H9 (cell line): Measurements from ENCODE around the gene OCIAD1. TPM values are rescaled to one million over a fixed set of nuclear protein-coding genes. Genes with fewer than 3 reads are reported as not detected.

Experiments used
- DNase-seq: peaks from one replicate; pipeline ENCODE4 v3.0.0-alpha.2; 2017
- H2AFZ ChIP-seq: one replicate; pipeline ENCODE4 v1.6.1; 2013; ENCODE audit warnings: mild to moderate bottlenecking, low read length, control low read depth, moderate library complexity
- H2AK5ac ChIP-seq: 2 replicates; pipeline ENCODE4 v1.6.1; 2013; ENCODE audit warnings: low read length, control low read depth, mixed read lengths; ENCODE audit not compliant: insufficient read length
- H2BK120ac ChIP-seq: one replicate; pipeline ENCODE4 v1.6.1; 2013; ENCODE audit warnings: low read depth, mild to moderate bottlenecking, low read length, control low read depth, inconsistent platforms; ENCODE audit not compliant: poor library complexity, severe bottlenecking
- H2BK12ac ChIP-seq: 2 replicates; pipeline ENCODE4 v1.6.1; 2013; ENCODE audit warnings: low read length, control low read depth, mixed read lengths, low read depth; ENCODE audit not compliant: insufficient read length
- H2BK15ac ChIP-seq: 2 replicates; pipeline ENCODE4 v1.6.1; 2013; ENCODE audit warnings: low read depth, low read length, control low read depth
- H2BK20ac ChIP-seq: one replicate; pipeline ENCODE4 v1.6.1; 2013; ENCODE audit warnings: low read depth, mild to moderate bottlenecking, low read length, control low read depth, inconsistent platforms; ENCODE audit not compliant: poor library complexity, severe bottlenecking
- H2BK5ac ChIP-seq: 2 replicates; pipeline ENCODE4 v1.6.1; 2013; ENCODE audit warnings: low read length, control low read depth, mixed read lengths; ENCODE audit not compliant: insufficient read length
- H3K14ac ChIP-seq: 2 replicates; pipeline ENCODE4 v1.6.1; 2013; ENCODE audit warnings: low read length, control low read depth; ENCODE audit not compliant: insufficient read depth
- H3K18ac ChIP-seq: 2 replicates; pipeline ENCODE4 v1.6.1; 2013; ENCODE audit warnings: low read depth, mild to moderate bottlenecking, mixed read lengths, low read length, control low read depth; ENCODE audit not compliant: insufficient read length
- H3K23ac ChIP-seq: 2 replicates; pipeline ENCODE4 v1.6.1; 2013; ENCODE audit warnings: low read length, control low read depth, mixed read lengths, low read depth; ENCODE audit not compliant: insufficient read length
- H3K23me2 ChIP-seq: 2 replicates; pipeline ENCODE4 v1.6.1; 2013; ENCODE audit warnings: low read depth, mild to moderate bottlenecking, mixed read lengths, low read length, control low read depth; ENCODE audit not compliant: insufficient read length, poor library complexity, severe bottlenecking
- H3K27ac ChIP-seq: 2 replicates; pipeline ENCODE4 v1.5.1; 2013; ENCODE audit warnings: low read length, control low read depth, mixed read lengths, low read depth; ENCODE audit not compliant: insufficient read length
- H3K27me3 ChIP-seq: 2 replicates; pipeline ENCODE4 v1.6.1; 2013; ENCODE audit warnings: low read length, control low read depth, inconsistent platforms; ENCODE audit not compliant: insufficient read depth
- H3K4ac ChIP-seq: 2 replicates; pipeline ENCODE4 v1.6.1; 2013; ENCODE audit warnings: low read depth, mild to moderate bottlenecking, control low read depth, inconsistent platforms, low read length, moderate library complexity
- H3K4me1 ChIP-seq: 2 replicates; pipeline ENCODE4 v1.6.1; 2013; ENCODE audit warnings: low read length, control low read depth, inconsistent platforms; ENCODE audit not compliant: insufficient read depth
- H3K4me2 ChIP-seq: 2 replicates; pipeline ENCODE4 v1.6.1; 2013; ENCODE audit warnings: low read length, control low read depth, mixed read lengths; ENCODE audit not compliant: insufficient read length, insufficient read depth
- H3K56ac ChIP-seq: 2 replicates; pipeline ENCODE4 v1.6.1; 2013; ENCODE audit warnings: low read depth, mild to moderate bottlenecking, mixed read lengths, low read length, control low read depth; ENCODE audit not compliant: insufficient read length
- H3K79me1 ChIP-seq: 2 replicates; pipeline ENCODE4 v1.6.1; 2013; ENCODE audit warnings: low read depth, mild to moderate bottlenecking, moderate library complexity, low read length, control low read depth, inconsistent platforms; ENCODE audit not compliant: insufficient read depth, poor library complexity, severe bottlenecking
- H3K79me2 ChIP-seq: 2 replicates; pipeline ENCODE4 v1.6.1; 2013; ENCODE audit warnings: low read length, control low read depth, inconsistent platforms; ENCODE audit not compliant: insufficient read depth
- H3K9ac ChIP-seq: 2 replicates; pipeline ENCODE4 v1.6.1; 2013; ENCODE audit warnings: low read length, control low read depth, mixed read lengths; ENCODE audit not compliant: insufficient read length; ENCODE audit errors: extremely low read depth
- H3K9me3 ChIP-seq: one replicate; pipeline ENCODE4 v1.6.1; 2013; ENCODE audit warnings: low read depth, low read length, inconsistent platforms; ENCODE audit not compliant: control insufficient read depth
- H3T11ph ChIP-seq: one replicate; pipeline ENCODE4 v1.6.1; 2013; ENCODE audit warnings: mild to moderate bottlenecking, low read length, control low read depth, inconsistent platforms
- H4K20me1 ChIP-seq: one replicate; pipeline ENCODE4 v1.6.1; 2013; ENCODE audit not compliant: control insufficient read depth, insufficient read length, insufficient read depth
- H4K5ac ChIP-seq: 2 replicates; pipeline ENCODE4 v1.6.1; 2013; ENCODE audit warnings: low read depth, mild to moderate bottlenecking, mixed read lengths, low read length, control low read depth; ENCODE audit not compliant: insufficient read length
- H4K8ac ChIP-seq: replicated peaks from 2 replicates; pipeline ENCODE4 v1.6.1; 2013; ENCODE audit warnings: low read length, control low read depth, mixed read lengths, low read depth; ENCODE audit not compliant: insufficient read length
- H4K91ac ChIP-seq: 2 replicates; pipeline ENCODE4 v1.6.1; 2013; ENCODE audit warnings: low read depth, mild to moderate bottlenecking, moderate library complexity, mixed read lengths, low read length, control low read depth; ENCODE audit not compliant: insufficient read length
- H3K27ac Mint-ChIP-seq, 3 experiments: 2 replicates in 2 of 3; 3 replicates in 1 of 3; pipeline ENCODE4 v1.8.0; 2020 to 2021; ENCODE audit warnings: mixed read lengths in 3 of 3, mild to moderate bottlenecking in 1 of 3, moderate library complexity in 1 of 3
- H3K27me3 Mint-ChIP-seq: 2 replicates; pipeline ENCODE4 v1.8.0; 2021; ENCODE audit warnings: low read depth, mild to moderate bottlenecking, moderate library complexity, mixed read lengths
- H3K36me3 Mint-ChIP-seq, 3 experiments: 2 replicates in 2 of 3; 3 replicates in 1 of 3; pipeline ENCODE4 v1.8.0; 2020 to 2021; ENCODE audit warnings: low read depth in 3 of 3, mixed read lengths in 3 of 3; ENCODE audit not compliant: insufficient read depth in 1 of 3
- H3K4me1 Mint-ChIP-seq, 2 experiments: 2 replicates each; pipeline ENCODE4 v1.8.0; 2020; ENCODE audit warnings: mixed read lengths in 2 of 2
- H3K4me3 Mint-ChIP-seq, 2 experiments: 2 replicates in 1 of 2; 3 replicates in 1 of 2; pipeline ENCODE4 v1.8.0; 2020 to 2021; ENCODE audit warnings: mild to moderate bottlenecking in 2 of 2, mixed read lengths in 2 of 2, moderate library complexity in 1 of 2
- H3K9me3 Mint-ChIP-seq, 2 experiments: 2 replicates in 1 of 2; 3 replicates in 1 of 2; pipeline ENCODE4 v1.8.0; 2020; ENCODE audit warnings: mild to moderate bottlenecking in 2 of 2, mixed read lengths in 2 of 2, moderate library complexity in 1 of 2
- WGBS: extraction: QIAGEN DNeasy Blood & Tissue Kit; methylation state at CpG from one replicate; pipeline ENCODE4 v1.1.7; 2013; ENCODE audit warnings: missing lambda C conversion rate, low lambda C conversion rate, mixed read lengths; ENCODE audit not compliant: insufficient read length; ENCODE audit errors: extremely low coverage; 5-methylcytosine and 5-hydroxymethylcytosine counted together
- total RNA-seq: library from RNA; stranded (reverse); gene quantifications from 2 replicates; pipeline ENCODE4 v1.2.1, GENCODE V29; 2021
- TF ChIP-seq, protein P1 (sequence below): fragments of 200-600 bp; sonication (generic); conservative IDR thresholded peaks from 3 replicates; pipeline ENCODE4 v1.8.0; 2021; ENCODE audit warnings: antibody characterized with exemption, mild to moderate bottlenecking

Gene OCIAD1
- total RNA-seq, 1 experiment from 2014 or later: 169 TPM

DNA sequence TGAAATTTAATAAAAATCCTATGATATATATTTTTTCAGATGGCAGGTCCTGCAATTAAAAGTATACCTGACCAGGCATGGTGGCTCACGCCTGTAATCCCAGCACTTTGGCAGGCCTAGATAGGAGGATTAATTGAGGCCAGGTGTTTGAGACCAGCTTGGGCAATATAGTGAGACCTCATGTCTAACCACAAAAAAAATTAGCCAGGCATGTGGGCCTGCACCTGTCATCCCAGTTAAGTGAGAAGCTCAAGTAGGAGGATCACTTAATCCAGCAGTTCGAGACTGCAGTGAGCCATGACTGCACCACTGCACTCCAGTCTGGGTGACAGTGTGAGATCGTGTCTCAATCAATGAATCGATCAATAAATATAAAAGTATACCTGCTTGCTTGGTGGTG, 73.2 kb downstream of the OCIAD1 start:
- no peak overlapping the region for H3K18ac ChIP-seq
- Mint-ChIP-seq H3K27me3 (no peaks in the 10 kb centered on the region; the same call in 1 of the 2 replicates), H3K4me1 (peaks cover 6 to 16% of the 10 kb centered on the region in 2 experiments), H3K9me3 (no peaks in the 10 kb centered on the region; a peak in 1 of 5 replicates), H3K4me3 (no peak overlapping the region), H3K36me3 (peaks cover 12 to 39% (median 18%) of the 10 kb centered on the region in 3 experiments; a peak in 5 of 7 replicates), H3K27ac (no peak overlapping the region)
- no peak for DNase-seq
- no peaks in the 10 kb centered on the region for H4K20me1 ChIP-seq
- no peak overlapping the region for H3K27ac ChIP-seq
- no peaks in the 10 kb centered on the region for H3K79me1 ChIP-seq
- H2BK12ac ChIP-seq: no peak overlapping the region
- no peak overlapping the region for H3K14ac ChIP-seq
- H3K27me3 ChIP-seq: no peaks in the 10 kb centered on the region
- H3K4me1 ChIP-seq: peaks cover 4% of the 10 kb centered on the region
- H3K23me2 ChIP-seq: peaks cover 13% of the 10 kb centered on the region
- no peak overlapping the region for H2AK5ac ChIP-seq
- H3K79me2 ChIP-seq: peaks cover 4% of the 10 kb centered on the region; the same call in 1 of the 2 replicates
- H3K56ac ChIP-seq: no peak overlapping the region
- no peak overlapping the region for H2BK20ac ChIP-seq
- no peak overlapping the region for H3K23ac ChIP-seq
- H2BK15ac ChIP-seq: no peak overlapping the region
- no peak overlapping the region for H4K8ac ChIP-seq
- H3K9ac ChIP-seq: no peak overlapping the region
- H3T11ph ChIP-seq: no peak overlapping the region
- H2BK5ac ChIP-seq: no peak overlapping the region
- no peak overlapping the region for H2BK120ac ChIP-seq
- no peak overlapping the region for H2AFZ ChIP-seq
- WGBS: no CpG with 5 or more reads among the region's 4 CpGs
- H3K4ac ChIP-seq: no peak overlapping the region
- no peaks in the 10 kb centered on the region for H3K9me3 ChIP-seq
- no peak overlapping the region for H3K4me2 ChIP-seq
- H4K5ac ChIP-seq: no peak overlapping the region
- H4K91ac ChIP-seq: no peak overlapping the region
- TF ChIP-seq, protein P1, sequence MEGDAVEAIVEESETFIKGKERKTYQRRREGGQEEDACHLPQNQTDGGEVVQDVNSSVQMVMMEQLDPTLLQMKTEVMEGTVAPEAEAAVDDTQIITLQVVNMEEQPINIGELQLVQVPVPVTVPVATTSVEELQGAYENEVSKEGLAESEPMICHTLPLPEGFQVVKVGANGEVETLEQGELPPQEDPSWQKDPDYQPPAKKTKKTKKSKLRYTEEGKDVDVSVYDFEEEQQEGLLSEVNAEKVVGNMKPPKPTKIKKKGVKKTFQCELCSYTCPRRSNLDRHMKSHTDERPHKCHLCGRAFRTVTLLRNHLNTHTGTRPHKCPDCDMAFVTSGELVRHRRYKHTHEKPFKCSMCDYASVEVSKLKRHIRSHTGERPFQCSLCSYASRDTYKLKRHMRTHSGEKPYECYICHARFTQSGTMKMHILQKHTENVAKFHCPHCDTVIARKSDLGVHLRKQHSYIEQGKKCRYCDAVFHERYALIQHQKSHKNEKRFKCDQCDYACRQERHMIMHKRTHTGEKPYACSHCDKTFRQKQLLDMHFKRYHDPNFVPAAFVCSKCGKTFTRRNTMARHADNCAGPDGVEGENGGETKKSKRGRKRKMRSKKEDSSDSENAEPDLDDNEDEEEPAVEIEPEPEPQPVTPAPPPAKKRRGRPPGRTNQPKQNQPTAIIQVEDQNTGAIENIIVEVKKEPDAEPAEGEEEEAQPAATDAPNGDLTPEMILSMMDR: no peak
